ENCODE measurements around the gene DOCK9. TPM values are rescaled to one million over a fixed set of nuclear protein-coding genes. Genes with fewer than 3 reads are reported as not detected.
"Not testable (repeated sequence)": the region's sequence is repeated elsewhere in the genome, so short reads cannot be mapped to it uniquely, and the experiment has no call there.

The DOCK9 gene
- total RNA-seq, 1 donor from 2014 or later: 21.0 TPM

DNA sequence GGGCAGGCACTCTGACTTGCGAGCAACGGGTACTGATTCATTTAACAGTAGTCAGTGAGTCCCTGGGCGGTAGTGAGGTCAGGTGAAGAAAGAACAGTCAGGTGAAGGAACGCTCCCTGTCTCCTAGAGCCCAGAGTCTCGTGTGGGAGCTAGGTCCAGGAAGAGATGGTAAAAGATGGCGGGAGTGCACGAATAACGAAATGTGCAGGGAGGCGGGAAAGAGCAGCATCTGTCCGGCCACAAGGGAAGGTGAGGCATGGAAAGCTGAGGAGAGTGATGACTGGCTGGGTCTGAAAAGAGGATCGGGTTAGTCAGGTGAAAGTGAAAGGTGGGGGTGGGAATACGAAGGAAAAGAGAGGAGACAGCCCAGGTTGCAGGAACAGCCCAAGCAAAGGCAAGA is 161.5 kb downstream of the DOCK9 start:
- no peaks in the 10 kb centered on the region for H3K9me3 Mint-ChIP-seq
- H3K4me3 Mint-ChIP-seq: no peak overlapping the region
- no peak for DNase-seq (ENCODE audit: low spot score in 2 of 2, unreplicated experiment in 2 of 2)
- no peaks in the 10 kb centered on the region for H3K36me3 Mint-ChIP-seq
- peaks cover 3% of the 10 kb centered on the region for H3K4me1 Mint-ChIP-seq
- H3K27me3 Mint-ChIP-seq (ENCODE audit: low read depth): no peaks in the 10 kb centered on the region
- H3K27ac Mint-ChIP-seq: no peak overlapping the region
- TF ChIP-seq, protein P1, sequence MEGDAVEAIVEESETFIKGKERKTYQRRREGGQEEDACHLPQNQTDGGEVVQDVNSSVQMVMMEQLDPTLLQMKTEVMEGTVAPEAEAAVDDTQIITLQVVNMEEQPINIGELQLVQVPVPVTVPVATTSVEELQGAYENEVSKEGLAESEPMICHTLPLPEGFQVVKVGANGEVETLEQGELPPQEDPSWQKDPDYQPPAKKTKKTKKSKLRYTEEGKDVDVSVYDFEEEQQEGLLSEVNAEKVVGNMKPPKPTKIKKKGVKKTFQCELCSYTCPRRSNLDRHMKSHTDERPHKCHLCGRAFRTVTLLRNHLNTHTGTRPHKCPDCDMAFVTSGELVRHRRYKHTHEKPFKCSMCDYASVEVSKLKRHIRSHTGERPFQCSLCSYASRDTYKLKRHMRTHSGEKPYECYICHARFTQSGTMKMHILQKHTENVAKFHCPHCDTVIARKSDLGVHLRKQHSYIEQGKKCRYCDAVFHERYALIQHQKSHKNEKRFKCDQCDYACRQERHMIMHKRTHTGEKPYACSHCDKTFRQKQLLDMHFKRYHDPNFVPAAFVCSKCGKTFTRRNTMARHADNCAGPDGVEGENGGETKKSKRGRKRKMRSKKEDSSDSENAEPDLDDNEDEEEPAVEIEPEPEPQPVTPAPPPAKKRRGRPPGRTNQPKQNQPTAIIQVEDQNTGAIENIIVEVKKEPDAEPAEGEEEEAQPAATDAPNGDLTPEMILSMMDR (IDR thresholded peaks at IDR 0.05; ENCODE audit: unreplicated experiment): no peak

DNA sequence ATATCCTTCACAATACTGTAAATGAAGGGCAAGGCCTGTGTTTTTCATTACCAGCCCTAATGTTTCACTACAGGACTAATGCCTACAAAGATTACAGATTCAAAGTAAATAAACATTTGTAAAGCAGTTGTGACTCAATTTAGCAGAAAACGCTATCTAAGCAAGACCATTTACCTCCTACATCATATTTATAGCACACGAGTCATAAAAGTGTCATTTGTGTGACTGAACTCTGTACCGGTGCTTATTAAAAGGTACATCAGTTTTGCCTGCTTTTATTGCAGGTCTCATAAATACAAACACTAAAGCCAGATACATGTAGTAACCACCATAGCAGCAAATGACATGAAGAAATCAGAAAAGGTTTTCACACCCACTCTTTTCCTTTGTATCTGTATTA is 163.9 kb downstream of the DOCK9 start:
- Mint-ChIP-seq H3K27me3 (ENCODE audit: low read depth) (no peaks in the 10 kb centered on the region), H3K4me3 (no peak overlapping the region), H3K4me1 (no peaks in the 10 kb centered on the region), H3K9me3 (no peaks in the 10 kb centered on the region), H3K27ac (no peak overlapping the region), H3K36me3 (peaks cover 7% of the 10 kb centered on the region)
- no peak for DNase-seq (ENCODE audit: low spot score in 2 of 2, unreplicated experiment in 2 of 2)
- TF ChIP-seq, protein P1 (IDR thresholded peaks at IDR 0.05; ENCODE audit: unreplicated experiment): no peak

DNA sequence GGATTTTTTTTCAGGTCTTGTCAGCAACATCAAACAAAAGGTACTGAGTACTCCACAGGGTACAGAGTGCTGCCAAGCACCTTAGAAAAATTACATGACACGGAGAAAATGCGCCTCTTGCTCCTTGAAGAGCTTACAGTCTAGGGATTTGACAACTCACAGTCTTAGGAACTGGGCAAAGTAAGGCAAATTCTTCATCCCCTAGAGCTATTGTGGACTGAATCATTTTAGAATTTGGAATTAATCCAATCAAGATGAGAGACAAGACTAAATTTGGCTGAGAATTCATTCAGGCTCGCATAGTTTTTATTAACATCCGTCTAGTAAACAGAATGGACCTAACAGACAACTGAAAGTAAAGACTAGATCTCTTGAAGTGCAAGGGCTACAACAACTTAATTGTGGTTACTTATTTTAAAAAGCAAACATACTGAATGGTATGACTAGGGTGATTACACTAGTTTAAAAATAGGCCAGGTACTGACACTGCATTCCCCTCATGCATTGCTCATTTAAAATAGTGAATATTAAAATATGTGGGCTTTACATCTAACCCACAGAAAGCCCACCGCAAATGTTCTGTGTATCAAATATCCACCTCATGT is 165.6 kb downstream of the DOCK9 start:
- DNase-seq (ENCODE audit: low spot score in 2 of 2, unreplicated experiment in 2 of 2); H3K4me1 Mint-ChIP-seq; H3K27ac Mint-ChIP-seq; H3K9me3 Mint-ChIP-seq; H3K27me3 Mint-ChIP-seq (ENCODE audit: low read depth); H3K36me3 Mint-ChIP-seq; H3K4me3 Mint-ChIP-seq: not testable (repeated sequence)

DNA sequence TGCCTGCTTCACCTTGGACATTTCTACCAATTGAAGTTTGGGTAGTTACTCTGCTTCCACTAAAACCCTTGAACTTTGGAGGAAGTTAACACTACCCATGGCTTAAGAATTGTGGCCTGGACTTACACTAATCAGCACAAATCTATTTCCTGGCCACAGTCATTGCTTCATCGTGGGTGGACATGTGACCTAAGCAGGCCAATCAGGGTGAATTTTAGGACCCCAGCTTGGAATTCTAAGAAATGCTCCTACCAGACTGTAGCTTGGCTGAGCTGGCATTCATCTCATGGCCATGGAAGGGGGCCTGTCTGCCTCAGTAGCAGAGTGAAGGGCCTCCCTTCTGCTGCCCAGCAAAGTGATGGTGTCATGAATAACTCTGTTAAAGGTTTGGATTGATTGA is 167.1 kb downstream of the DOCK9 start:
- no peaks in the 10 kb centered on the region for H3K27me3 Mint-ChIP-seq (ENCODE audit: low read depth)
- H3K4me1 Mint-ChIP-seq: no peaks in the 10 kb centered on the region
- no peaks in the 10 kb centered on the region for H3K9me3 Mint-ChIP-seq
- TF ChIP-seq, protein P1 (IDR thresholded peaks at IDR 0.05; ENCODE audit: unreplicated experiment): no peak
- DNase-seq (ENCODE audit: low spot score in 2 of 2, unreplicated experiment in 2 of 2): no peak
- H3K36me3 Mint-ChIP-seq: peaks cover 11% of the 10 kb centered on the region
- H3K27ac Mint-ChIP-seq: no peak overlapping the region
- H3K4me3 Mint-ChIP-seq: no peak overlapping the region

DNA sequence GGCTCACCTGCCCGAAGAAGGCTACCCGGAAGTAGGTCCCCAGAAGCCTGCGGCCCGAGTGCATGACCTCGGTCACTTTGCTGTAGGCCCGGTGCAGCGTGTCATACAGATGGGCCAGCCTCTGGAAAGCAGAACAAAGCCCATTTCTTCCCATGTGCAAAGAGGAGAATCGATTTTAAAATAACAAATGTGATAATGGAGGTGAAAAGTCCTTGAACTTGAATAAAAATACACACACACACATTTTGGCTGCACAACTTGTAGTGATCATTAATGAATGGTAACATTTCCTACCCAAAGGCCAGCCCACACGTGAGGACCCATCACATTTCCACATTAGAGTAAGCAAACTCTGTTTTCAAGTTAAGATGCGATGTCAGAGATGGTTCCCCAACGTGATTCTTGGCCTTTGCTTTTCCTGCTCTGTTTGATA is 168.5 kb downstream of the DOCK9 start:
- H3K4me3 Mint-ChIP-seq: no peak overlapping the region
- DNase-seq (ENCODE audit: low spot score in 2 of 2, unreplicated experiment in 2 of 2): no peak
- H3K4me1 Mint-ChIP-seq: no peaks in the 10 kb centered on the region
- TF ChIP-seq, protein P1 (IDR thresholded peaks at IDR 0.05; ENCODE audit: unreplicated experiment): no peak
- no peaks in the 10 kb centered on the region for H3K27me3 Mint-ChIP-seq (ENCODE audit: low read depth)
- no peaks in the 10 kb centered on the region for H3K9me3 Mint-ChIP-seq
- H3K36me3 Mint-ChIP-seq: peaks cover 11% of the 10 kb centered on the region
- H3K27ac Mint-ChIP-seq: no peak overlapping the region

DNA sequence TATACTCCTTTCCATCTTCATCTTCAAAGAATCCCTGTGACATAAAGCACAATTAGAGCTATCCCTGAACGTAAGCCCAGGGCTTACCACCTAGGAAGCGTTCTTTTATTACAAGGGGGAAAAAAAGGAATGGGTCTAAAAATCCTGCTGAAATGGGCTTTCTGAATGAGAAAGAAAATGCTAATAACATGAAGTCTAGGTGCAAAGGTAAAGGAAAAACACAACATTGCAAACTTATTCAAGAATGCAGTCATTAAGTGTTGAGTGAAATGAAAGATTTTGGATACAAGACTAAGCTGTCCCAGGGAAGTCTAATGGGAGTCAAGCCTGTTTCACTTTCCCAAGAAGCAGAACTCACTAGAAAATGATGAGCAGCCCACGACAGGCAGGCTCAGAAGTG is 170.1 kb downstream of the DOCK9 start:
- no peak for DNase-seq (ENCODE audit: low spot score in 2 of 2, unreplicated experiment in 2 of 2)
- TF ChIP-seq, protein P1 (IDR thresholded peaks at IDR 0.05; ENCODE audit: unreplicated experiment): no peak
- no peak overlapping the region for H3K27ac Mint-ChIP-seq
- H3K9me3 Mint-ChIP-seq: no peaks in the 10 kb centered on the region
- H3K27me3 Mint-ChIP-seq (ENCODE audit: low read depth): no peaks in the 10 kb centered on the region
- no peak overlapping the region for H3K4me3 Mint-ChIP-seq
- peaks cover 11% of the 10 kb centered on the region for H3K36me3 Mint-ChIP-seq
- no peaks in the 10 kb centered on the region for H3K4me1 Mint-ChIP-seq

All from mesothelial cell of epicardium (in vitro differentiated cells).